ENCODE measurements around the gene STAT5B.

Gene STAT5B

DNA sequence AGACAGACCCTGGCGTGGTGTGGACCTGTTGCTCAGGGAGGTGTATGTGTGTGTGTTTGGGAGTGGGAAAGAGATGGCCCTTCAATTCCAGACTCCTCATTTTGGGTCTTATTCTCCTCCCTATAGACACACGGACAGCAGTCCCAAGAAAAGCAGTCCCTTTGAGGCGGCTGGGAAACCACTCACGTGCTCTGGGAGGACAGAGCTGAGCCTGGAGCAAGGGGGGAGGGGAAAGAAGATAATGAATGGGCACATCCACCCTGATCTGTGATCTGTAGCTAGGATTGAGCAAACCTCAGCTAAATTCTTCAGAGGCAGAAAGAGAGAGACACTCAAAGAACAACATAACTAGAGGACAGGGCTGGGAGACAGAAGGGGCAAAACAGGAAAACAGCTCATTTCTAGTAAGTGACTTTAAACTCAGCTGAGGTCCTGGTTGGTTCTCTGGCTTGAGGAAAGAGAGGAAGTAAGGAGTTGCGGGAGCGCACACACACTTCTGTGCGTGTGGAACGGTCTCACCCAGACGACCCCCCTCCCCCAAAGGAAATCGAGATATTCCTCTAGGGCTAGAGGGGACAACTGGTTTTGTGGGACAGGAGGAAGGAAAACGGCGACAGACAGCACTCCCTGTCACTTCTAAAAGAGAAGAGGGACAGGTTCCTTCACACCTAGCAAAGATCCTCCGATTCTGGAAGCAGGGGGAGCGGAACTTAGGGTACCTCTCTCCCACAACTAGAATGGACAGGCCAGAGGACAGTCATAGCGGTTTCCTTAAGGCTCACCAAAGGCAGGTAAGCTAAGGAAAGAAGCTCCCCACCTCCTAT lies 122.1 kb downstream of the STAT5B start:
- no peaks in the 10 kb centered on the region for H3K27me3 ChIP-seq (ENCODE audit: control insufficient read depth, insufficient read depth, low read length)
- no peaks in the 10 kb centered on the region for H3K9me3 ChIP-seq (ENCODE audit: control insufficient read depth, low read depth, low read length)
- H3K4me1 ChIP-seq (ENCODE audit: control insufficient read depth, low read depth, low read length) = peaks cover 10% of the 10 kb centered on the region
- peak overlapping the region; percentile 95 for H3K4me3 ChIP-seq (ENCODE audit: low read length)
- peak overlapping the region; percentile 17 for H3K27ac ChIP-seq (ENCODE audit: low read length)
- peak overlapping the region; percentile 79 for H3K9ac ChIP-seq (ENCODE audit: low read length)
- H3K36me3 ChIP-seq (ENCODE audit: control insufficient read depth, low read depth, low read length) = peaks cover under 1% of the 10 kb centered on the region
